Mucosa of gallbladder (tissue), 1 donor: ENCODE results near the gene HES3. TPM values are rescaled to one million over a fixed set of nuclear protein-coding genes. Genes with fewer than 3 reads are reported as not detected.

Experiments
- DNase-seq: peaks from one replicate; pipeline ENCODE4 v3.0.0-alpha.2; 2020; ENCODE audit warnings: low spot score
- total RNA-seq: library from RNA; stranded (reverse); gene quantifications from one replicate; pipeline ENCODE4 v1.2.1, GENCODE V29; 2021
- donor health status: DM: no; HTN: no; CAD: no.

The HES3 gene
- total RNA-seq, 1 donor from 2014 or later, result not detected

DNA sequence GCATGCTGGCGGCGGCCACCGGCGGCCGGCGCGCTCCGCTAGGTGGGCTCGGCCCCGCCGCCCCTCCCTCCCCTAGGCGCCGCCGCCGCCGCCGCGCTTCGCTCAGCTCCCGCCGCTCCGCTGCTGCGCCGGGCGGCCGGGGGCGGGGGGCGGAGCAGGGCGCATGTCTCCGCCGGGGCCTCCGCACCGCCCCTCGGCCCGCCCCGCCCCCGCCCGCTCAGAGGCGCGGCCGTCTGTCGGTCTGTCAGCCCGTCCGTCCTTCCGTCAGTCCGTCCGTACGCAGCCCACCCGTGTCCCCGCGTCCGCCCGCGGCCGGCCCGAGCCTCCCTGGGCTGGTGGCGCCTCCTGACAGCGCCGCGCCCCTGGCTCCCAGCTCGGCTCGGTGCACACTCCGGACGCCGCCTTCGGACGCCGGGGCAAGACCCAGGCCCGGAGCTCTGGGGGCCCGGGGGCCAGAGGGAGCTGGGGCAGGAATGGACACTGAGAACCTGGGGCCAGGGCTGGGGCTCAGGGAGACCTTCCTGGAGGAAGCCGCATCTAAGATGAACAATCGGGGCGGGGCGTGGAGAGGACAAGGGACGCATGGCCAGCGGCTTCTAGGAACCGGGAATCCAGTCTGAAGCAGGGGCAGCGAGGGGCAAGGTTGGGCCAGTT, 17.1 kb downstream of the HES3 start, which contains the start of gene GPR153:
Gene GPR153 (minus strand): TSS at position 138 of the 654 bp plus-strand sequence. CDS start 6,193 bp downstream, outside the sequence.
- no peak for DNase-seq

DNA sequence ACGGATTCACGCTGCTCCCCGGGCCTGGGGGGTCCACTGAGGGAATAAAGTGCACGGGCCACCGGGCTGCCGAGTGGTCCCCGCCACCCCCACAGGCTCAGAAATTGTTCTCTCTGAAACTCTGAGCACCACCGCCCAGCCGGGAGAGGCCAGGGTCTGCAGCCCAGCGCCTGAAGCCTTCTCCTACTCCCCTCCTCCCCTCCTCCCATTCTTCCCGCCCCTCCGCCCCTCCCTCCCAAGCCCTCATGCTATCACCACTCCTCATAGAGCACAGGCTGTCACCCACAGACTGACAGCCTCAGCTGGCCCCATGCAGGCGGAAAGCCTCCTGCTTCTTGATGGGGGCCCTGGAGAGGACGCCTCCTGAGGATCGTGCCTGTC, 17.6 kb downstream of the HES3 start:
- DNase-seq, result no peak

DNA sequence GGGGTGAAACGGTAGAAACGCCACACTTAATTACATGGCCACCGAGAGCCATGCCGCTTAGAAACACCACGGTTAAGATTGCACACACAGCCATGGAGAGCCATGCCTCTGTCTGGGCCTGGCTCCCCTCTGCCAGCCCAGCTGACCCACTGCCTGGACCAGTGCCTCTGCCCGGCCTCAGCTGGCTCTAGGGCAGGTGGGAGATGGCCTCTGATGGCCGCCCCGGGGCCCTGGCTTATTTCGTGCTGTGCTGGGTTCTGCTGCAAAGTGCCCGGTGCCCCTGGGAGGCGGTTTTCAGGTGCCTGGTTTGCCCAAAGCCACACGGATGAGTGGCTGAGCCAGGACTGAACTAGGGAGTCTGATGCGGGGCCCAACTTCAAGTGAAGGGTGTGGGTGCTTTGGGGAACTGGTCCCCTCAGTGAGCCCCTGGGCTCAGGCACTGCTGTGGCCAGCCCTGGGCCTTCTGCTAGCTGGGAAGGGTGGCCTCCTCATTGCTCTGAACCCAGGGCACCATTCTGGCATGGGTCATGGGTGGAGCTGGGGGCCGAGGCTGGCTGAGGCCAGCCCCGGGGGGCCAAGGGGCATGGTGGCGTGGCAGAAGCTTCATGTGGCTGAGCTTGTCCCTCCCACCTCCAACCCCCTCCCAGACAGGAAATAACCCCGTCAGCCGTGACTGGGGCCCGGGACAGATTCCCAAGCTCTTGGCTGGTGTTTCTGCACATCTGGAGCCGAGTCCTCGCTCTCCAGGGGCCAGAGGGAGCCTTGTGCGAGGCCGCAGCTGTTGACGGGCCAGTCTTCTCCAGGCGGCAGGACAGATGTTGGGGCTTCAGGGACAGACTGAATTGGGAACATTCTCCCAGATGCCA, 18.8 kb downstream of the HES3 start:
- peak; percentile 55 for DNase-seq

DNA sequence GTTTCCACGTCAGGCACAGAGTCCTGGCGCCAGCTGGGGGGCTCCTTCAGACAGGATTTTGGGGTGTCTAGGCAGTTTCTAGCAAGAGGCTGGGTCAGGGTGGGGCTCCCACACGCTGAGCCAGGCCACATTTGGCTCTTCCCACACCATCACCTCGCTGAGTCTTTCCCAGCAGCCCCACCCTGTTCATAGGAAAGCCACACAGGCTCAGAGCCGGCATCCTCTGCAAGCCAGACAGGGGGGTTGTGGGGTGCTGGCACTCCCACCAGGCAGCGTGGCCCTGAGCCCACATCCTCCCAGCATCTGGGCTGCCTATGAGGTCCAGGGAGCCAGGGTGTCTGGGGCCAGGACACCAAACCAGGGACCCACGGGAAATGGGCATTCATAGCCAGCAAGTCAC, 19.7 kb downstream of the HES3 start:
- no peak for DNase-seq

DNA sequence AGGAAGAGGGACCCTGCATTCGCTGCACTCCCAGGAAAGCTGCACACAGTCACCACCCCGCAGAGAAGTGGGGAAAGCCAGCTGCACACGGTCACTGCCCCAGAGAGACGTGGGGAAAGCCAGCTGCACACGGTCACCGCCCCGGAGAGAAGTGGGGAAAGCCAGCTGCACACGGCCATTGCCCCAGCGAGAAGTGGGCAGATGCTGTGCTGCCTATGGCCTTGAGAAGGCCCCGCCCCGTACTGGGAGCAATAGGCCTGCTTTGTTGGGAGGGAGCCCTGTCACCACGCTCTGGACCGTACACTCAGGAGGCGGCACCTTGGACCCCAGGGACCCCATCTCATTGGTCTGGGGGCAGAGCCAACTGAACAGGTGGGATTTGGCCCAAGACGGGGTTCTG, 21.2 kb downstream of the HES3 start:
- DNase-seq, result no peak

DNA sequence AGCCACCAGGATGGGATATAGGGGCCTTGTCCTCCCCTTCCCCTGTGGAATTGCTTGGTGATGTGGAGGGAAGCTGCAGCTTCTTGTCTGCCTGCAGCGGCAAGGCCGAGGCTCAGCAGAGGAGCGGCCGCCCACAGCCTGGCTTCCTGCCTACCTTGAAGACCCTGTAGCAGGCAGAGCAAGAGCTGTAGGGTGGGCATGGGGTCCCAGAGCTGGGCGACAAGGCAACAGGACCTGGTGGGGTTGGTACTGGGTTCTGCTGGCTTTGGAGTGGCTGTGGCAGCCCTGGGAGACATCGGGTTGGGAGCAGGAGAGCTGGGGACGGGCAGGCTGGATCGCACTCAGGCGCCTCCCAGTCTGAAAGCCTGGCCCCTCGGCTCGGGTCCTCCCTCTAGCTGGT, 22.7 kb downstream of the HES3 start:
- no peak for DNase-seq

DNA sequence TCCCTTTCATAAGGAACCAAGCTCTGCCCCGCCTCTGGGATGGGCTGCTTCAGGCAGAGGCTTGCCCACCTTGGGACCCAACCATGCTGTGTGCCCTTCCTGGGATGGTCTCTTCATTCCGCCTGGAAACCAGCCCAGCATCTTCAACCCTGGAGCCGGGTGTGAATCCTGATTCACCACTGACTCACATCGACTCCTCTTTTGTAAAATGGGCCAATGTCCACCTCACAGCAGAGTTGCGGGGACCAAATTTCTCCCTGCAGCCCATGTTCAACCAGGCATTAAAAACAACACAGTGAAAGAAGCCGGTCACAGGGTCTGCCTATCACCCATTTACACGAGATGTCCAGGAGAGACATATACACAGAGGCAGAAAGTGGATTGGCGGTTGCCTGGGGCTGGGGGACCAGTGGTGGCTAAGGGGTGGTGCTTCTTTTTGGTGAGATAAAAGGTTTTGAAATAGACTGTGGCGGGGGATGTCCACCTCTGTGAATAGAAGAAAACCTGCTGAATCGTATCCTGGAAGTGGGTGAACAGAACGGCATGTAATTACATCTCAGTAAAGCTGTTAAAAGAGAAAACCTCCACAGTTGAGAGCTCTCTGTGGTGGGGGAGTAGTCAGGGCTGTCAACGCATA, 23.8 kb downstream of the HES3 start:
- no peak for DNase-seq

DNA sequence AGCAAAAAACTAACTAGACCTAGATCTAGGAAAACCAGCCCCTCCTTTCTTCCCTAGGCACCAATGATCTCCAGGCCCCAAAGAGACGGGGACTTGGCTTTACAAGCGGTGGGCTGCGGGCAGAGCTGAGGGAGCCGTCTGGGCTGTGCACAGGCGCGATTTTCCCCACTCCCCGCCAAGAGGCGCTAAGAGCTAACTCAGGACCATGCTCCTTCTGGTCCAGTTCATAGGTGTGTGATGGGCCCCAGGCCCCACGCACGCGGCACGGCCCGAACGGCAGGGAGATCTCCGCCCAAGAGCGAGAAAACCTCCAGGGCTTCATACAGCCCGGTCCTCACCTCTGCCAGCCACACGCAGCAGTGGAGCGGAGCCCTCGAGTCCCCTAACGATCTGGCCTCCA, 24.4 kb downstream of the HES3 start:
- DNase-seq, result no peak

DNA sequence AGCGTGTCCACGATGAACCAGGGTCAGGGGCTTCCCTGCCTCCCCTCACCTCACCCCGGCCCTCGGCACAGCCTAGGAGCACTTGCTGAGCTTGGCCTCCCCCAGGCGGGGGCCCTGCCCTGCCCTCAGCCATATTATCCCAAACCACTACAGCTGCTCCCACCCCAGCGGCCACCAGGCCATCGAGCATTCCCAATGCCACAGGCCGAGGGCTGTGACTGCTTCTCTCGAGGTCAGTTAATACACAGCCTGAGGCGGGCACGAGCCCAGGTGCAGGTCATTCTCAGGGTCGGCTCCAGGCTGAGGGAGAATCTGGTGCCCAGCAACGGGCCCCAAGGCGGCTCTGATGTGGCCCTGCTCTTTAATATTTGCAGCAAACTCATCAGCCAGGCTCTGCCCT, 25.3 kb downstream of the HES3 start:
- no peak for DNase-seq

DNA sequence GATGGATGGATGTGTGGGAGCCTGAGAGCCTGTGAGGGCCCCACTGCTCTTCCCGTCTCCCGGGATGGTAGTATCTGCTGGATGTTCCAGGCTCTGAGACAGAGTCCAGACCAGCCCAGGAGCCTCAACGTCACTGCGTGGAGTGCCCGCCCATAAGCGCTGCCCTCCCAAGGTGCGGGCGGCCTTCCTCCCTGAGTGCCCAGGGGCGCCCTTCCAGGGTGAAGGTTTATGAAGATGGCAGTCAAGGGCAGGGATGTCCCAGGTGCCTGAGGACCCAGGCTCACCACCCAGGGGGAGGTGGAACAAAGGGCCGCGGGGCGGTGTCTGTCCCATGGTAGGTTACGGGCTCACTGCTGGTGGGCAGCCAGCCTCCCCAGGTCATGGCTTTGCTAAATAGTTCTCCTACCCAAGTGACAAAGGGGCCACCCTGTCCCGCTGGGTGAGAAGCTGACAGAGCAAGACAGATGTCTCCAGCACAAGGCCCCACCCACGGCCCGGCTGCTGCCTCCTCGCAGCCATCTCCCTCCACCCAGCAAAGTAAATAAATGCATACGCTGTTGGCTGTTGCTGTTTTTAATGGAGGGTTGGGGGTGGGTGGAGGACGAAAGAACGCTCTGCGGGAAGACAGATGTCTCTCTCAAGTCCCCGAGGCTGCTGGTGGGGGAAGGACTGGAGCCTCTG, 25.9 kb downstream of the HES3 start:
- no peak for DNase-seq

DNA sequence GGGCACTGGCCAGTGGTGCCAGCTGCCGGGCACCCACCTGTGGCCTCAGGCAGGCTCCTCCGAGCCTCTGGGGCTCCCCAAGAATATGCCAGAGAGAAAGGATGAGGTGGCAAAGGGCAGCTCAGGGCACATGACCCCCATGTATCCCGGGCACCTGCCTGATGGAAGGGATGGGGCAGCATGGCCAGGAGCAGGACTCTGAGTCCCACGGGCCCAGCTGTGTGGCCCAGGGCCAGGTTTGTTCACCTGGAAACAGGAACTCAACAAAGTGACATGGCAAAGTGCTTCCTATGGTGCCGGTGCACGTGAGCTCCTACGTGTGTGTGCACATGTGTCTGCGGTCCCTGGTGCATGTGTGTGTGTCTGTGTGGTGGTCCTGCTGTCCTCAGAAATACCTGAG, 26.4 kb downstream of the HES3 start:
- DNase-seq, result no peak

DNA sequence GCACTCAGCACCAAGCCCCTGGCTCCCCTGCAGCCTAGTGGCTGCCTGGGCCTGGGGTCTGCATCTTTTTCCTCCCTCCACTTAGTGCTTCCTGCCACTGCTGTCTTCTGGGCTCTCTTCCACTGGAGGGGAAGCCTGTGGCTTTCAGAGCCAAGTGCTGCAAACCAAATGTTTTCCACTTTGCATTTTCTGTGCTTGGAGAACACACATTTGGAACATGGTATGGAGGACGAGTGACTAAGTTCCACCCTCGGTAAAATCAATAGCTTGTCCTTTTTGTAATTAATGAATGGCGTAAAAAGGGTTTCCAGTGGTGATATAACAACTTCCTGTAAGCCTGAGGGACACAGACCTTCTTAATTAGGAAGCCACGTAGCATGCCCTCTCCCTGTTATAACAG, 27.0 kb downstream of the HES3 start:
- no peak for DNase-seq

DNA sequence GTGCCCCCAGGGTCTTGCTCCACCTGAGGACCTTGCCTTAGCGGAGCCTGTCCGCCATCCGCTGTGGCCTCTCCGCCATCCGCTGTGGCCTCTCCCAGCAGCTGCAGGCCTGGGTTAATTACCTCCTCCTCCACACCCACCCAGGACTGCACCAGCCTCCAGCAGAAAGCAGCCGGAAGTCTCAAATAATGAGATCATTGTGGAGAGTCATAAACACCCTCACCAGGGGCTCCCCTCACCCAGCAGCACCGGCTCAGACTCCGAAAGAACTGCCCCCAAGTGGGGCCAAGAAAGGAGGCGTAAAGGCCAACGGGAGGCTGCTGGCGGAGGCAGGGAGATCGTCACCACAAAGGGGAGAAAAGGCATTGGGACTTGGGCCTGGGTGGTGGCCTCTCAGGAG, 27.6 kb downstream of the HES3 start:
- DNase-seq, result no peak

DNA sequence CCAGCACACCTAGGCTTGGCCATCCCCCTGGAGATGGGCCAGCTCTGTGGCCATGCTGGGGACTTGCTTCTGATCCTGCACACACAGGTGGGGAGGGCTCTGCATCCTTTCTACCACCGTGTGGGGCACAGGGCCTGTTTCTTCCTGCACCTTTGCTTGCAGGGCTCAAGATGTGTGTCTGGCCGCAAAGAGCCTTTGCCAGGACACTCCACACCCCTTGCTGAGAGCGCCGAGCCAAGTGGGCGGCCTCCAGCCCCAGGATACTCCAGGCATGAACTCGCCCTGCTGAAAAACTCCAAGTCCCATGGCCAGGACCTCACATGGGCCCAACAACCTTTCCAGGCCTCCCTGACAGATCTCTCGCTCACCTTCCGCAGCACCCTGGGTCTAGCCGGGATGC, 28.5 kb downstream of the HES3 start:
- DNase-seq, result no peak

DNA sequence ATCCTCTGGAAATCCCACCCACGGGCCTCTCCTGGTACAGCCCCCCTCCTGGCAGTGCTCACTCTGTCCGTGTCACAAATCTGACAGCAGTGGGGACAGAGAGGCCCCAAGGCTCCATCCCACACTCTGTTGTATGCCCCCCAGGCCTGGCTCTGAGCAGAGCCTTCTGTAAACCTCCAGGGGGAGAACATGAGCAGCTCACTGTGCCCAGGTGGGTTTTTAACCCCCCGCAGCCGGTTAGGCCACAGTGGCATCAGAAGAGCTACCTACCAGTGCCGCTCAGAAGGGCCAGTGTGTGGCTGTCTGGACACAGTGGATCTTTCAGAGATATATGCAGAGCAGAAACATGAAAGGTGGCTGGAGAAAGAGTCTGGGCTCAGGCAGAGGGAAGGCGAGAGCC, 28.9 kb downstream of the HES3 start:
- no peak for DNase-seq

DNA sequence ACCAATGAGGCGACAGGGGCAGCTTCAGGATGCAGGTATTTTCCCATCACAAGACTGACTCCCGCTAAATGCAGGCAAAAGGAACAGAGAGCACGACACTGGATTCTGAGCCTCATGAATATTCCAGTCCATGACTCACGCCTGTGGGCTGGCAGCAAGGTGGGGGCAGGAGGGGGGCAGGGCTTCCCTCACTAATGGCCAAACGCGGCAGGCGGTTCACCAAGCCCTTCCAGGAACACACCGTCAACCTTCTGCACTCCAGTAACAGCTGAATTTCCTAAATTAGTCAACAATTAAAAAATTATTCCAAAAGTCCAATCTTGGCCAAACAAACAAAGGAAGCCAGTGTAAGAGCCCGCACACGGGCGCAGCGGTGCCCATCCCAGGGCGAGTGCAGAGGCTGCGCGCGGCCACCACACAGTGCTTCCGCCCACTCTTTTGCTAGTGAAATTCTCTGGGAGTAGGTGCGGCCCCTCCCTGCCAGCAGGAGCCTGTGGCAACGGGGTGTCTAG, 29.5 kb downstream of the HES3 start:
- DNase-seq, result peak; percentile 24

DNA sequence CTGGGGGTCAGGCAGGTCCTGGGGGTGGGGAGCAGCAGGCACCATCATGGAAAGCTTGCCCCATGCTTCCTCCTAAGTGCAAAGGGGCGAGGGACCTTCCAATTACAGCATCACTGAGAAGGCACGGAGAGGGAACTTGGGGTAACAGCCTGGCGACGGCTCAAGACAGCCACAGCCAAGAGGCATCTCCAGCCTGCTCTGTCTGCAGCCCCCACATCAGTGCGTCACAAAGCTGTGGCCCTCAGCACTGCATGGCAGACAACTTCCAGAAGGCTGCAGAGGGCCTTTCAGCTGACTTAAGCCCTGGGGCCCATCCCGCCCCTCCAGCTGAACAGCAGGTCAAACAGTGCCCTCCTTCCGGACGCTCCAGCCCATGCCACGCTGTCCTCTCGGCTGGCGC, 30.1 kb downstream of the HES3 start:
- no peak for DNase-seq

DNA sequence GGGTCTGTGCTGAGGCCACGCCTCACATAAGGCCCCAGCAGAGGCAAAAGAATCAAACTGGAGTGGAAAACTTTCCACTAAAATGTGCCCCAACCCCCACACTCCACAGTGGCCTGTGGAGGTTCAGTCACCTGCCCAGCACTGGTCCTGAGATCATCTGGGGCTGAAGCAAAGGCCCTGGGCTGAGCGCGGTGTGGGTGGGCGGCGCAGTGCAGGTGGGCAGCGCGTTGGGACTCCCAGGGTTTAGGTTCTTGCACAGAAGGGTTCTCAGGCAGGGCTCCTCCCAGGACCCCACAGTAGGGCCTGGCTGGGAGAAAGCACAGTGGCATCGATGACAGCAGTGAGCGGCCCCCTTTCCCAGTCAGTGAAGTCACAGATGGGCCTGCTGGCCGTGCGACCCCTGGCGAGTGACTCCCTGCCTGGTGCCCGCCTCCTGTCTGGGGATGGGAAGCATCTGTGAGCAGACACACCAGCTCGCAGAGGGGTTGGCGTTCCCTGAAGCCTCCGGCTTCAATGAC, 30.7 kb downstream of the HES3 start:
- DNase-seq, result no peak

DNA sequence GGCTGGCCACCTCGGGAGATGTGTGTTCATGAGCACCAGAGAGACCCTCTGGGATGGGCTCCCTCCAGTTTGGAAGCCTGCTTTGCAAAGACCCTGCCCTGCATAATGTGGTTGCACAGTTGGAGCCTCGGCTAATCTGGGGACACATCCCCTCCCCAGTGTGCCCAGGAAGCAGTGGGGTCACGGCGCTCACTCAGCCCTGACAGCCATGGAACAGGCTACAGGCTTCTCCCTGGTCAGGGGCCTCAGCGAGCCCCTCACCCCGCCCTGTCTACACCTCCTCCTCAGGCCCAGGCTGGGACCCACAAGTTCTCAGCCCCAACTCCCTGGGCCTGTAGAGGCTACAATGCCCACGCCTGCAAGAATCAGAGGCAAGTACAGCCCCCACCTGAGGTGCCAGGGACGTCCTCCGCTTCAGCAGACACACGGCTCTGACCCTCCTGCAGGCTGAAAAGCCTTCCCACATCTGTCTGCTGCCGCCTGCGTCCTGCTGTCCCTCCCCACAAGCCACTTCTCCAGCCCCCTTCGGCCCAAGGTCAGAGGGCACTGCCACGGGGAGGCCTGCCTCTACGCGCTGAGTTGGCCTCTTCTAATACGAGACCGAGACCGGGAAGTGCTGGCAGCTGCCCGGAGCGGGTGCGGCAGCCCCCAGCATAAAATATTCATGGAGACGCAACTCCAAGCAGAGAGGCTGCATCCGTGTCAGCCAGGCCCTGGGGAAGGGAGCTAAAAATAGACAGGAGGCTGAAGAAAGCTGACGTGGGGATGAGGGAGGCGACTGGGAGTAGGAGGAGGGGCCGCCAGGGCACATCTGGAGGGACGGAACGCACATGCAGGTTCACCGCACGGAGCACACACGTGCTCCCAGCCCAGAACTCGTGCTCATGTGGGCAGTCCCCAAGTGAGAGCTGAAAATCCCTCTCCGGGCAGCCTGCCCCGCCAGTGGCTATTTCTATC, 32.1 kb downstream of the HES3 start:
- peak; percentile 43 for DNase-seq

DNA sequence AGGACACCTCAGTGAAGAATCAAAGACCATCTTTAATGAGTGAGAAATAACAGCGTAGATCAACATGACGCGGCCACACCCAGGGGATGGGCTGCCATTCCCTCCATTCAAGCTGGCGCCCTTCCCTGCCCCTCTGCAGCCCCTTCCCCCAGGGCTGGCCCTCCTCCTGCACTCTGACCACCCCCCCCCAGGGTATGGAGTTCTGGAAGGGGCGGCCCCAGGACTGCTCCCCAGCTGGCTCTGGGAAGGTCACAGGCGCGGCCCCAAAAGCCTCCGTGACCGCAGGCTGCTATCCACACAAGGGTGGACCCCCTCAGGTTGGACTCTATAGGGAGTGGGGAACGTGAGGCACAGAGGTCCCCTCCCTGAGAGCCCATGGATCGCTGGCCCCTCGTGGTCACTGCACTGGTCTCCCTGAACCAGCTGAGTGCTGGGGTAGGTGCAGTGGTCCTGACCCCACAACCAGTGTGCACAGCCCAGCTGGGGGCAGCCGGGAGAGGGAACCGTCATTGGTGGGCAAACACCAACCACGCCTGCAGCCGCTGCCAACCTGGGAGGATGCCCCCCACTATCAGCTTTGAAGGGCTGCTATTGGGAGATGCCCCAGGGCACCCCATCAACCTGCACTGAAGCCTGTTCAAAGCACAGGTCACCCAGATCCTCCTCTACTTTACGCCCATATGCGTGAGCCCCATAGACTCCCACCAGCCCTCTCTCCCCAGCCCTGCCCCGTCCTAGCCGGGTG, 33.0 kb downstream of the HES3 start:
- no peak for DNase-seq
